Measurements from ENCODE around the gene PTPRN2.

The PTPRN2 gene

GRCh38 chr7:158572000-158572828, 15.4 kb downstream of the PTPRN2 start:
- TF ChIP-seq CTCF (IDR thresholded peaks at IDR 0.05; ENCODE audit: low read depth, low read length, missing control alignments): no peak
- H3K4me3 ChIP-seq (ENCODE audit: low read depth, low read length): no peak overlapping the region
- in situ Hi-C loops (cut with HindIII; ENCODE audit: low sequenced_read_pairs): loop anchor here (5.0 kb wide), 1 partner anchor 85 kb away; no protein-coding TSS in a partner anchor
- no peak for DNase-seq (ENCODE audit: low read depth)

- TF ChIP-seq CTCF (IDR thresholded peaks at IDR 0.05; ENCODE audit: low read depth, low read length, missing control alignments): no peak
- H3K4me3 ChIP-seq (ENCODE audit: low read depth, low read length): no peak overlapping the region
- no peak for DNase-seq (ENCODE audit: low read depth)
- in situ Hi-C loops (cut with HindIII; ENCODE audit: low sequenced_read_pairs): loop anchor here (5.0 kb wide), 1 partner anchor 83 kb away; no protein-coding TSS in a partner anchor
Measured at GRCh38 chr7:158570449-158571170, 17.0 kb downstream of the PTPRN2 start.

GRCh38 chr7:158569858-158570323, 17.7 kb downstream of the PTPRN2 start:
- in situ Hi-C loops (cut with HindIII; ENCODE audit: low sequenced_read_pairs): loop anchor here (5.0 kb wide), 1 partner anchor 83 kb away; no protein-coding TSS in a partner anchor
- DNase-seq (ENCODE audit: low read depth): no peak
- no peak for TF ChIP-seq CTCF (IDR thresholded peaks at IDR 0.05; ENCODE audit: low read depth, low read length, missing control alignments)
- no peak overlapping the region for H3K4me3 ChIP-seq (ENCODE audit: low read depth, low read length)

GRCh38 chr7:158568974-158569857, 18.4 kb downstream of the PTPRN2 start:
- in situ Hi-C loops (cut with HindIII; ENCODE audit: low sequenced_read_pairs): no loop called here
- H3K4me3 ChIP-seq (ENCODE audit: low read depth, low read length): no peak overlapping the region
- no peak for TF ChIP-seq CTCF (IDR thresholded peaks at IDR 0.05; ENCODE audit: low read depth, low read length, missing control alignments)
- DNase-seq (ENCODE audit: low read depth): no peak

- in situ Hi-C loops (cut with HindIII; ENCODE audit: low sequenced_read_pairs): no loop called here
- TF ChIP-seq CTCF (IDR thresholded peaks at IDR 0.05; ENCODE audit: low read depth, low read length, missing control alignments): no peak
- DNase-seq (ENCODE audit: low read depth): no peak
- H3K4me3 ChIP-seq (ENCODE audit: low read depth, low read length): no peak overlapping the region
Measured at GRCh38 chr7:158567153-158567603, 20.4 kb downstream of the PTPRN2 start.

GRCh38 chr7:158564663-158565035, 23.0 kb downstream of the PTPRN2 start:
- no peak overlapping the region for H3K4me3 ChIP-seq (ENCODE audit: low read depth, low read length)
- no peak for TF ChIP-seq CTCF (IDR thresholded peaks at IDR 0.05; ENCODE audit: low read depth, low read length, missing control alignments)
- no peak for DNase-seq (ENCODE audit: low read depth)
- in situ Hi-C loops (cut with HindIII; ENCODE audit: low sequenced_read_pairs): no loop called here

Measured in astrocyte of the cerebellum (primary cell).